Measurements from ENCODE around the gene MAX.
"Not testable (repeated sequence)": the region's sequence is repeated elsewhere in the genome, so short reads cannot be mapped to it uniquely, and the experiment has no call there.

Gene MAX

DNA sequence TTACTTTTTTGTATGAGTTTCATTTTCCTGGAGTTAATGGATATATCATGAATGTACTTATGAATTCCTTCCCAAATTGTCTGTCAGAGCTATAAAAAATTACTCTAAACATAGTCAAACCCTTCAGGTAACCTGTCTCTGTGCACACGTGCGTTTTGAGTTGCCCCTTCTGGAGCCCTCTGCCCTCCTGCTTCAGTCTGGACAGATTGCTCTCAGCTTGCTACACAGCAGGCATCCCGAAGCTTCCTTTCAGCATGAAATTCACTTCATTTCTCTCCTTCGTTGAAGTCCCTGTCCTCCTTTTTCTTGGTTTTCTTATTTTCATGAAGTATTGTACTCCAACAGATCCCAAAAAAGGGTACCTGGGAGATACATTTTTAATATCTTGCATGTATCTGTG lies 68.3 kb downstream of the MAX start:
- DNase-seq (ENCODE audit: low read depth) = no peak

DNA sequence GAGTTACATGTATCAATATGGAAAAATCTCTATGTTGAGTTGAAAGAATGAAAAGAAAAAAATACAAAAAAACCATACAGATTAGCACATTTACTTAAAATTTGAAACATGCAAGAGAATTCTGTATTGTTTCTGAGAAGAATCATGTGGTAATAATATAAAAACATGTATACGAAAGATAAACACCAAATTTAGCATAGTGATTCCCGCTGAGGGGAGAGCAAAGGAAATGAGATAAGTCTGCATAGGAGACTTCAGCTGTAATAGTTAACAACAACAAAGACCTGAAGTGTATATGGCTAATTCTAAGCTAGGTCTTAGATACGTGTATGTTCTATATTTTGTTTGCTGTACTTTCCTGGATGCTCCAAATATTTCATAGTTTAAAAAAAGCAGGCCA lies 69.1 kb downstream of the MAX start:
- no peak for DNase-seq (ENCODE audit: low read depth)

DNA sequence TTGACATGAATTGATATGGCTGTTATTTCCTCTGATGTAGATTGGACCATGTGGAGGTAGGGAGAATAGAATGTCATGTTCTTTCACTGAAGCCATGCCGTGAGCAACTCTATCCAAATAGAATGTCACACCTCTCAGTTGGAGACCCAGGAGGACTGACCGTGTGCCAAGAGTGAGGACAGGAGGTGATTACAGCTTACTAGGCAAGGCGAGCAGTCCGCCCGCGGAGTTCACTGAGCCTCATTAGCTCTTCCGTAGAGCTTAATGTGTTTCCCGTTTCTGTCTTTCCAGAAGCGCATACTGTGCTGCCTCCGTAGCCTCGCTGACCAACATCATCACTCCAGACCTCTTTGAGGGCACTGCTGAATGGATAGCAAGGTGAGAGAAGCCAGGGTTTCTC lies 70.0 kb downstream of the MAX start:
- no peak for DNase-seq (ENCODE audit: low read depth)

DNA sequence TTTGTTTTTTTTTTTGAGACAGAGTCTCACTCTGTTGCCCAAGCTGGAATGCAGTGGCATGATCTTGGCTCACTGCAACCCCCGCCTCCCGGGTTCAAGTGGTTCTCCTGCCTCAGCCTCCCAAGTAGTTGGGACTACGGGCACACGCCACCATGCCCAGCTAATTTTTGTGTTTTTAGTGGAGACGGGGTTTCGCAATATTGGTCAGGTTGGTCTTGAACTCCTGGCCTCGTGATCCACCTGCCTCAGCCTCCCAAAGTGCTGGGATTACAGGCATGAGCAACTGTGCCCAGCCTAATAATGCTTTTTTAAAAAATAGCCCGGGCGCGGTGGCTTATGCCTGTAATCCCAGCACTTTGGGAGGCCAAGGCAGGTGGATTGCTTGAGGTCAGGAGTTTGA lies 71.0 kb downstream of the MAX start:
- not testable (repeated sequence) for DNase-seq (ENCODE audit: low read depth)

DNA sequence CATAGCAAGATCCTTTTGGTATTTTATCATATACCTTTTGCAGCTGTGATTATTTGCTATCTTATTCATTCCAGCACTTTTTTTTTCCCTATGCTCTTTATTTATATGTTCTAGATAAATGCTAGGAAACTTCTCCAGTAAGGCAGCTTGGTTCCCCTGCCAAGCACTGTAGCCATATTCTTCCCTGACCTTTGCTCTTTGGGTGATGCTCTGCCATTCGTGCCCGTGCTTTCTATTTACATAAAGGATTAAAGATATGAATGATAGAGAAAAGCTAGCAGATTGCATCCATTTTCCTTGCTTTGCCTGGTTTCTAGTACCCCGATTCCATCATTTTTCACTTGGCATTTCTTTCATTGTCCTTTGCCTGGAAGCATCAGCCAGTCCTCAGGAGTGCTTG lies 73.4 kb downstream of the MAX start:
- no peak for DNase-seq (ENCODE audit: low read depth)

DNA sequence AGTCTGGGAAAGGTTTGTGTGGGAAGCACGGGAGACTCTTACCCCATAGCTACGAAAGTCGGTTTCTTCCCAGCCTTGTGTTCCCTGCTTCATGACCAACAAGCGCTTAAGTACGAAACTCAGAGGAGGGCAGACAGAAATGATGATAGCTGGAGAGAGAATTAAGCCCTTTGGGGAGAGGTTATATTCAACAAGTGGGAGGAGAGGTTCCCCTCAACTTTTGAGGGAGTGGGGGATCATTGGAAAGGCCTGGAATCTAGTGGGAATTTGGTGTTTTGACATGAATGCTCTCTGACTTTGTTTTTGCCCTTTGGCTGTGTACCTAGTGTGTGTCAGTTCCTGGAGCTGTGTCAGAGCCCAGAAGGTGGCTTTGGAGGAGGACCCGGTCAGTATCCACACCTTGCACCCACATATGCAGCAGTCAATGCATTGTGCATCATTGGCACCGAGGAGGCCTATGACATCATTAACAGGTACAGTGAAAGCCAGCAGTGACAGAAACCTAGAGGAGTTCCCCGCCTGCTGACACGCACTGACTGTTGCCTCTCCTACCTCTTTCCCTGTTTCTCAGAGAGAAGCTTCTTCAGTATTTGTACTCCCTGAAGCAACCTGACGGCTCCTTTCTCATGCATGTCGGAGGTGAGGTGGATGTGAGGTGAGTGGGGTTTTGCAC lies 75.1 kb downstream of the MAX start:
- DNase-seq (ENCODE audit: low read depth) = no peak

DNA sequence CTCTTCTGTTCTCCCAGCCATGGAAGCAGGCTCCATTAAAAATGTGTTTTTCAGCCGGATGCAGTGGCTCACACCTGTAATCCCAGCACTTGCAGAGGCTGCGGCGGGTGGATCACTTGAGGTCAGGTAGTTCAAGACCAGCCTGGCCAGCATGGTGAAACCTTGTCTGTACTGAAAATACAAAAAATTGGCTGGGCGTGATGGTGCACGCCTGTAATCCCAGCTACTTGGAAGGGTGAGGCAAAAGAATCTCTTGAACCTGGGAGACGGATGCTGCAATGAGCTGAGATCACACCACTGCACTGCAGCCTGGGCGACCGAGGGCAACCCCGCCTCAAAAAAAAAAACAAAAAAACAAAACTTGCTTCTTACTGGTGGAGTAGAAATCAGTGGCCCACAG lies 75.8 kb downstream of the MAX start:
- no peak for DNase-seq (ENCODE audit: low read depth)

DNA sequence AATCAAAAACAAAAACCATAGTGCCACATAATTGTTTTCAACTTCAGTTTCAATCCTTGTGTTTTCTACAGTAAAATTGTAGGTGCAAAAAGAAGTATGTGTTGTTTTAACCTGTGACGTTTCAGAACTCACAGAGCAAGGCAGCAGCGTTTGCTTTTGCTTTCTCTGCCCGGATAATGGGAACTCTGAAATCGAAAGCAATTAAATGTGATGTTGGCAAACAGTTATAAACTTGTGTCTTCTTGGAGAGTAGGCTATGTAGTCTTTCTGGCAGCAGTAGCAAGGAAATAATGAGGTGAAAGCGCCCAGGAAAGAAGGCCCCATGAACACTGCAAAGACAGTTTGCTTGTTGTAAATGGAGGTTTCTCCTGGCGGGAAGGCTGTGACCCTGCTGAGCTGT lies 76.5 kb downstream of the MAX start:
- no peak for DNase-seq (ENCODE audit: low read depth)

Data from stimulated activated CD8-positive, alpha-beta memory T cell treated with anti-CD3 and anti-CD28 coated beads, Interleukin-4, amount 100 ng/mL, for 24 hours (primary cell).